Neural cell (in vitro differentiated cells): ENCODE data around the gene ADAMTS14.

Experiments
- EP300 ChIP-seq: fragments of 450-650 bp; conservative IDR thresholded peaks from 2 replicates; pipeline ENCODE4 v1.6.1; 2014; ENCODE audit warnings: antibody characterized with exemption, mild to moderate bottlenecking, moderate library complexity; ENCODE audit not compliant: poor library complexity, severe bottlenecking
- RAD21 ChIP-seq: fragments of 450-650 bp; conservative IDR thresholded peaks from 2 replicates; pipeline ENCODE4 v1.6.1; 2014; ENCODE audit warnings: antibody characterized with exemption, mild to moderate bottlenecking, moderate library complexity
- TF ChIP-seq, protein P1 (sequence below): fragments of 450-650 bp; IDR thresholded peaks from 2 replicates; pipeline ENCODE4 v1.5.1; 2014; ENCODE audit warnings: antibody characterized with exemption, mild to moderate bottlenecking, moderate library complexity; ENCODE audit not compliant: poor library complexity, severe bottlenecking
- TF ChIP-seq, protein P2 (sequence below): IDR thresholded peaks from 2 replicates; pipeline ENCODE4 v1.6.1; 2012; ENCODE audit warnings: borderline replicate concordance

GRCh38 chr10:70674560-70675495 is 2.5 kb downstream of the ADAMTS14 start:
- TF ChIP-seq, protein P1, sequence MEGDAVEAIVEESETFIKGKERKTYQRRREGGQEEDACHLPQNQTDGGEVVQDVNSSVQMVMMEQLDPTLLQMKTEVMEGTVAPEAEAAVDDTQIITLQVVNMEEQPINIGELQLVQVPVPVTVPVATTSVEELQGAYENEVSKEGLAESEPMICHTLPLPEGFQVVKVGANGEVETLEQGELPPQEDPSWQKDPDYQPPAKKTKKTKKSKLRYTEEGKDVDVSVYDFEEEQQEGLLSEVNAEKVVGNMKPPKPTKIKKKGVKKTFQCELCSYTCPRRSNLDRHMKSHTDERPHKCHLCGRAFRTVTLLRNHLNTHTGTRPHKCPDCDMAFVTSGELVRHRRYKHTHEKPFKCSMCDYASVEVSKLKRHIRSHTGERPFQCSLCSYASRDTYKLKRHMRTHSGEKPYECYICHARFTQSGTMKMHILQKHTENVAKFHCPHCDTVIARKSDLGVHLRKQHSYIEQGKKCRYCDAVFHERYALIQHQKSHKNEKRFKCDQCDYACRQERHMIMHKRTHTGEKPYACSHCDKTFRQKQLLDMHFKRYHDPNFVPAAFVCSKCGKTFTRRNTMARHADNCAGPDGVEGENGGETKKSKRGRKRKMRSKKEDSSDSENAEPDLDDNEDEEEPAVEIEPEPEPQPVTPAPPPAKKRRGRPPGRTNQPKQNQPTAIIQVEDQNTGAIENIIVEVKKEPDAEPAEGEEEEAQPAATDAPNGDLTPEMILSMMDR: no peak
- TF ChIP-seq, protein P2, sequence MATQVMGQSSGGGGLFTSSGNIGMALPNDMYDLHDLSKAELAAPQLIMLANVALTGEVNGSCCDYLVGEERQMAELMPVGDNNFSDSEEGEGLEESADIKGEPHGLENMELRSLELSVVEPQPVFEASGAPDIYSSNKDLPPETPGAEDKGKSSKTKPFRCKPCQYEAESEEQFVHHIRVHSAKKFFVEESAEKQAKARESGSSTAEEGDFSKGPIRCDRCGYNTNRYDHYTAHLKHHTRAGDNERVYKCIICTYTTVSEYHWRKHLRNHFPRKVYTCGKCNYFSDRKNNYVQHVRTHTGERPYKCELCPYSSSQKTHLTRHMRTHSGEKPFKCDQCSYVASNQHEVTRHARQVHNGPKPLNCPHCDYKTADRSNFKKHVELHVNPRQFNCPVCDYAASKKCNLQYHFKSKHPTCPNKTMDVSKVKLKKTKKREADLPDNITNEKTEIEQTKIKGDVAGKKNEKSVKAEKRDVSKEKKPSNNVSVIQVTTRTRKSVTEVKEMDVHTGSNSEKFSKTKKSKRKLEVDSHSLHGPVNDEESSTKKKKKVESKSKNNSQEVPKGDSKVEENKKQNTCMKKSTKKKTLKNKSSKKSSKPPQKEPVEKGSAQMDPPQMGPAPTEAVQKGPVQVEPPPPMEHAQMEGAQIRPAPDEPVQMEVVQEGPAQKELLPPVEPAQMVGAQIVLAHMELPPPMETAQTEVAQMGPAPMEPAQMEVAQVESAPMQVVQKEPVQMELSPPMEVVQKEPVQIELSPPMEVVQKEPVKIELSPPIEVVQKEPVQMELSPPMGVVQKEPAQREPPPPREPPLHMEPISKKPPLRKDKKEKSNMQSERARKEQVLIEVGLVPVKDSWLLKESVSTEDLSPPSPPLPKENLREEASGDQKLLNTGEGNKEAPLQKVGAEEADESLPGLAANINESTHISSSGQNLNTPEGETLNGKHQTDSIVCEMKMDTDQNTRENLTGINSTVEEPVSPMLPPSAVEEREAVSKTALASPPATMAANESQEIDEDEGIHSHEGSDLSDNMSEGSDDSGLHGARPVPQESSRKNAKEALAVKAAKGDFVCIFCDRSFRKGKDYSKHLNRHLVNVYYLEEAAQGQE: no peak
- no peak for TF ChIP-seq EP300
- TF ChIP-seq RAD21: no peak
